ENCODE results near the gene PDP2.

The PDP2 gene

GRCh38 chr16:66891797-66892196 is 11.5 kb downstream of the PDP2 start:
- TF ChIP-seq REST (IDR thresholded peaks at IDR 0.05; ENCODE audit: insufficient read depth in 1 of 2, low read depth in 2 of 2, low read length in 2 of 2): no peak
- no peak for TF ChIP-seq TAF1 (IDR thresholded peaks at IDR 0.05; ENCODE audit: borderline replicate concordance, insufficient read depth, low read length)
- TF ChIP-seq FOXP2 (optimal IDR thresholded peaks at IDR 0.05; ENCODE audit: borderline replicate concordance, extremely low read depth, extremely low read length, insufficient read depth): no peak
- TF ChIP-seq POLR2AphosphoS5 (IDR thresholded peaks at IDR 0.05; ENCODE audit: low read depth, low read length): no peak
- TF ChIP-seq SIN3A (IDR thresholded peaks at IDR 0.05; ENCODE audit: borderline replicate concordance, insufficient read depth, low read length): no peak

GRCh38 chr16:66894055-66894454 is 13.7 kb downstream of the PDP2 start:
- TF ChIP-seq REST (IDR thresholded peaks at IDR 0.05; ENCODE audit: insufficient read depth in 1 of 2, low read depth in 2 of 2, low read length in 2 of 2): no peak
- no peak for TF ChIP-seq SIN3A (IDR thresholded peaks at IDR 0.05; ENCODE audit: borderline replicate concordance, insufficient read depth, low read length)
- no peak for TF ChIP-seq TAF1 (IDR thresholded peaks at IDR 0.05; ENCODE audit: borderline replicate concordance, insufficient read depth, low read length)
- no peak for TF ChIP-seq FOXP2 (optimal IDR thresholded peaks at IDR 0.05; ENCODE audit: borderline replicate concordance, extremely low read depth, extremely low read length, insufficient read depth)
- no peak for TF ChIP-seq POLR2AphosphoS5 (IDR thresholded peaks at IDR 0.05; ENCODE audit: low read depth, low read length)

GRCh38 chr16:66894948-66895688 is 14.8 kb downstream of the PDP2 start:
- TF ChIP-seq REST (IDR thresholded peaks at IDR 0.05; ENCODE audit: insufficient read depth in 1 of 2, low read depth in 2 of 2, low read length in 2 of 2) (no peak), SIN3A (IDR thresholded peaks at IDR 0.05; ENCODE audit: borderline replicate concordance, insufficient read depth, low read length) (no peak), FOXP2 (optimal IDR thresholded peaks at IDR 0.05; ENCODE audit: borderline replicate concordance, extremely low read depth, extremely low read length, insufficient read depth) (no peak), POLR2AphosphoS5 (IDR thresholded peaks at IDR 0.05; ENCODE audit: low read depth, low read length) (no peak), TAF1 (IDR thresholded peaks at IDR 0.05; ENCODE audit: borderline replicate concordance, insufficient read depth, low read length) (no peak)

- TF ChIP-seq POLR2AphosphoS5 (IDR thresholded peaks at IDR 0.05; ENCODE audit: low read depth, low read length) (no peak), SIN3A (IDR thresholded peaks at IDR 0.05; ENCODE audit: borderline replicate concordance, insufficient read depth, low read length) (no peak), TAF1 (IDR thresholded peaks at IDR 0.05; ENCODE audit: borderline replicate concordance, insufficient read depth, low read length) (no peak), FOXP2 (optimal IDR thresholded peaks at IDR 0.05; ENCODE audit: borderline replicate concordance, extremely low read depth, extremely low read length, insufficient read depth) (no peak), REST (IDR thresholded peaks at IDR 0.05; ENCODE audit: insufficient read depth in 1 of 2, low read depth in 2 of 2, low read length in 2 of 2) (no peak)
Observed at GRCh38 chr16:66895689-66895979, 15.3 kb downstream of the PDP2 start.

Data from PFSK-1 (cell line).